GM11168 (cell line): ENCODE results near the gene ZBTB8A.
"Not testable (repeated sequence)": the region's sequence is repeated elsewhere in the genome, so short reads cannot be mapped to it uniquely, and the experiment has no call there.

Experiments
- in situ Hi-C: fragments of 300-500 bp; cut with MboI; formaldehyde crosslinking; loops from one replicate; pipeline ENCODE4 v1.12.0; 2022; ENCODE audit warnings: low sequenced_read_pairs; ENCODE audit not compliant: unreplicated experiment

Gene ZBTB8A

DNA sequence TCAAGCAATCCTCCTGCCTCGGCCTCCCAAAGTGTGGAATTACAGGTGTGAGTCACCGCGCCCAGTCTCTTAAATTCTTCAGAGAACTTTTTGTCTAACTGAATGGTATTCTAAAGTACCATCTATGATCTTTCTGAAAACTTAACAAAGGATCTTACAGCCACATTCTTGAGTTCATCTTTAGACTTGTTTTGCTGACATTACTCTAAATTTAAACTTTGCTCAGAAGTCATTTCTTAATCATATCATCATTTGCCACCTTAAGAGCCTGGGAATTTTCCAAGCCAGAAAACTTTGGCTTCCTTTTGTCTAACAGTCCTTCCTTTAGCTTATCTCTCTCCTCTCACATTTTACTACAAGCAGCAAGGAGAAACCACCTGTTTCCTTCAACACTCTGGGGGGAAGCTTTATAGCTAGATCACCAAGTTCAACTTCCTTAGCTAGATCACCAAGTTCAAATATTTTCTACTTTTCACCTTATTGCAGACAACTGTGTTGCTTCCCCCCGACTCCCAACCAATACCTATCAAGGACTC, 5.4 kb upstream of the ZBTB8A start:
- in situ Hi-C loops = no loop called here

DNA sequence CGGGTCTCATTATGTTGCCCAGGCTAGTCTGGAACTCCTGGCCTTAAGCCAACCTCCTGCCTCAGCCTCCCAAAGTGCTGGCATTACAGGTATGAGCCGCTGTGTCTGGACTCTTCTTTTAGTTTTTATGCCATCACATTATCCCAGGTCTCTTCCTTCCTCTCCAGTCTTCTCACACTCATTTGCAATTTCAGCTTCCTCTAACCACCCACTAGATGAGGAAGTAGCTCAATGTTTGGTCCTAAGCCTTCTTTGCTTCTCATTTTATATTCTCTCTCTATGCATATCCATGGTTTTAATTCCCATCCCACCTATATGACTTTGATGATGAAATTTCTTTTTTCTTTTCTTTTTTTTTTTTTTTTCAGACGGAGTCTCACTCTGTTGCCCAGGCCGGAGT, 3.1 kb upstream of the ZBTB8A start:
- in situ Hi-C loops = no loop called here

- in situ Hi-C loops = no loop called here
Observed at GRCh38 chr1:32536764-32537163, 2.5 kb upstream of the ZBTB8A start.

GRCh38 chr1:32539584-32540571, 651 bp downstream of the ZBTB8A start:
- in situ Hi-C loops = no loop called here

DNA sequence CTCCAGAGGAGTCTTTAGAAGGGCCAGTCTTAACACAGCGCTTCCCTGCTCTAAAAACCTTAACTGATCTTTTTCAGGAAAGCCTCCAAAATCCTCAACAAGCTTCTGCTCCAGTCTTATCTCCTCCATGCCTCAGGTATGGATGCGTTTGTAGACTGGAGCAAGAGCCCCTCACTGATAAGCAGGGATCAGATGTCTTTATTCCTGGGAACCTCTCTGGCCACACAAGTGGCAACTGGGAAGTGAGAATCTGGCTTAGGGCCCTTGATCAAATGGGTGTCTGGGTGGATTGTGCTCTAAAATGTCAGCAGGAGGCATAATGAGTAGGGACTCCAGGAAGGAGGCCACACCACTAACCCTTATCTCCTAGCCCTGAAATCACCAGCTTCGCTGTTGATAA, 1.4 kb downstream of the ZBTB8A start:
- in situ Hi-C loops = no loop called here

GRCh38 chr1:32541064-32541566, 1.9 kb downstream of the ZBTB8A start:
- in situ Hi-C loops = no loop called here

- in situ Hi-C loops = no loop called here
Observed at GRCh38 chr1:32546611-32547010, 7.4 kb downstream of the ZBTB8A start.

DNA sequence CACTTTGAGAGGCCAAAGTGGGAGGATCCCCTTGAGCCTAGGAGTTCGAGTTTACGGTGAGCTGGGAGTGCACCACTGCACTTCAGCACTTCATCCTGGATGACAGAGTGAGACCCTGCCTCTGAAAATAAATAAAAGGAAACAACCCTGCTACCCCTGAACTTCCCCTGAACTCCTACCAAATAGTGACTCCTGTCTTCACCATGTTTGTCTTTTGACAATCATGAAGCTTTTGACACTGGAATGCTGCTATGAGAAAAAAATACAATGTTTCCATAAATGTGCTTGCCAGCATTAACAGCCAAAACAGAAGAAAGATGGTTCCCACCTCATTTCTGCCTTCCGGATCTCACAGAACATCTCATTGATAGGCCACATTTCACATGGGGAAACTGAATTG, 10.4 kb downstream of the ZBTB8A start:
- in situ Hi-C loops = no loop called here

GRCh38 chr1:32554288-32554687, 15.1 kb downstream of the ZBTB8A start:
- in situ Hi-C loops = no loop called here

DNA sequence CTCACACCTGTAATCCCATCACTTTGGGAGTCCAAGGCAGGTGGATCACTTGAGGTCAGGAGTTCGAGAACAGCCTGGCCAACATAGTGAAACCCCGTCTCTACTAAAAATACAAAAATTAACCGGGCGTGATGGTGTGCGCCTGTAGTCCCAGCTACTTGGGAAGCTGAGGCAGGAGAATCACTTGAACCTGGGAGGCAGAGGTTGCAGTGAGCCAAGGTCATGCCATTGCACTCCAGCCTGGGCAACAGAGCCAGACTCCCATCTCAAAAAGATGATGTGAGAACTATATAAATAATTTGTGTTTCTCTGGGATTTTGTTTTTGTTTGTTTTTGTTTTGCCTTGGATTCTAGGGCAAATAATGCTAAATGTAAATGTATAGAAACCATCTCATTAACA, 17.8 kb downstream of the ZBTB8A start:
- in situ Hi-C loops = not testable (repeated sequence)

DNA sequence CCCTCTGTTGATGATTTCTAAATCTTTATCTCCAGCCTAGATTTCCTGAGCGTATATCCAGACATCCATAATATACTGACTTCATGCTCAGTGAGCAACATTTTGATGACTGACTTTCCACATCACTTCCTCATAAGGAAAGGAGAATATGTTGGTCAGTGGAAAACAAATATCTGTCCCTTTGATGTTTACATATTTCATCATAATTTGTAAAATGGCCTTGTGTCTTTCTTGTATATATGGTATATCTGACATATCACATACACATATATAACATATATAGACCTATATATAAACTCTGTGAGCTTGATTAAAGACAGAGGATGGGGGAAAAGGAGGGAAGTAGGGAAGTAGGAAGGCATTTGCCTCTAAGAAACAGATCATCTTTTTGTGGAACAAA, 18.6 kb downstream of the ZBTB8A start:
- in situ Hi-C loops = no loop called here

DNA sequence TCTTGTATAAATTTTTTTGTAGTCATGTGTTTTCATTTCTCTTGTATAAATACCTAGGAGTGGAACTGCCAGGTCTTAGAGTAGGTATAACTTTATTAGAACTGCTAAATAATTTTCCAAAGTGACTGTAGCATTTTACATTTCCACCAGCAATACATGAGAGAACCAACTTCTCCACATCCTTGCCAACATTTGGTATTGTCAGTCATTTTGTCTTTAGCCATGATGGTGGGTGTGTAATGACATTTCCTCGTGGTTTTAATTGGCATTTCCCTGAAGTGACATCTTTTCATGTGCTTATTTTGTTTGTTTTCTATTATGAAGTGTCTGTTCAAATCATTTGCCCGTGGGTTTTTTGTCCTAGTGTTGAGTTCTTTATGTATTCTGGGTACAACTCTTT, 29.7 kb downstream of the ZBTB8A start:
- in situ Hi-C loops = no loop called here

- in situ Hi-C loops = no loop called here
Observed at GRCh38 chr1:32580348-32581017, 41.3 kb downstream of the ZBTB8A start.

DNA sequence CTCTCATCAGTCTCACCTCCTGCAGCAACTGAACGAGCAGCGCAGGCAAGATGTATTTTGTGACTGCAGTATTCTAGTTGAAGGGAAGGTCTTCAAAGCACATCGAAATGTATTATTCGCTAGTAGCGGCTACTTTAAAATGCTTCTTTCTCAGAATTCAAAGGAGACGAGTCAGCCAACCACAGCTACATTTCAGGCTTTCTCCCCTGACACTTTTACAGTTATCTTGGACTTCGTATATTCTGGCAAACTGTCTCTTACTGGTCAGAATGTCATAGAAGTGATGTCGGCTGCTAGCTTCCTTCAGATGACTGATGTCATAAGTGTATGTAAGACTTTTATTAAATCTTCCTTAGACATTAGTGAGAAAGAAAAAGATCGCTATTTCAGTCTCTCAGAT, 53.7 kb downstream of the ZBTB8A start:
- in situ Hi-C loops = no loop called here

DNA sequence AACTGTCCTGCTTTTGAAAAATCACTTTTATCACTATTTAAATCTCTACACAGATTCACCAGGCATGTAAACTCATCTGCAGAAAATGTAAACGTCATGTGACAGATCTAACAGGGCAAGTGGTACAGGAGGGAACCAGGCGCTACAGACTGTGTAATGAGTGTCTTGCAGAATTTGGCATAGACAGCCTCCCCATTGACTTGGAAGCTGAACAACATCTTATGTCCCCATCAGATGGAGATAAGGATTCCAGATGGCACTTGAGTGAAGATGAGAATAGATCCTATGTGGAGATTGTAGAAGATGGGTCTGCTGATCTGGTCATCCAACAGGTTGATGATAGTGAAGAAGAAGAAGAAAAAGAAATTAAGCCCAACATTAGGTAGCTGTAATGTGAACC, 60.8 kb downstream of the ZBTB8A start:
- in situ Hi-C loops = no loop called here

- in situ Hi-C loops = no loop called here
Observed at GRCh38 chr1:32605711-32606424, 66.6 kb downstream of the ZBTB8A start.

GRCh38 chr1:32606565-32607371, 67.5 kb downstream of the ZBTB8A start:
- in situ Hi-C loops = no loop called here

GRCh38 chr1:32609180-32609579, 70.0 kb downstream of the ZBTB8A start:
- in situ Hi-C loops = no loop called here

DNA sequence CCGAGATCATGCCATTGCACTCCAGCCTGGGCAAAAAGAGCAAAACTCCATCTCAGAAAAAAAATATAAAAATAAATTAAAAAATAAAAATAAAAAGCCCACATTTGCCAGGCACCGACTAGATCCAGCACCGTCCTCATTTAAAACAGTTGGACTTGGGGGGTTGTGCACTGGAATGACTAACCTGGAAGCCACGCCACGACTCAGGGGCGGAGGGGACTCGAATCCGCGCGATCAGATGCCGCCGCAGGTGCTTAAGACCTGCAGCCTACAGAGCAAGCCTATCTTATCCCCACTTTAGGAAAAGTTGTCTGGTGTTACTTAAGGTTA, 72.6 kb downstream of the ZBTB8A start:
- in situ Hi-C loops = no loop called here
